Bronchial epithelial cell (primary cell): ENCODE measurements around the gene TBC1D3B. TPM values are rescaled to one million over a fixed set of nuclear protein-coding genes. Genes with fewer than 3 reads are reported as not detected.
"Not testable (repeated sequence)": the region's sequence is repeated elsewhere in the genome, so short reads cannot be mapped to it uniquely, and the experiment has no call there.

Experiments used
- DNase-seq: peaks from one replicate; pipeline ENCODE4 v3.0.0-alpha.2; 2010; ENCODE audit warnings: low read depth
- FAIRE-seq: peaks from 2 replicates; lab custom pipeline; 2011; peaks lifted over from hg19 to GRCh38; lab: Jason Lieb, UNC
- H3K27me3 ChIP-seq: 2 replicates; pipeline ENCODE4 v1.5.1; 2011; ENCODE audit warnings: low read length; ENCODE audit not compliant: control insufficient read depth, insufficient read depth
- H3K36me3 ChIP-seq: 2 replicates; pipeline ENCODE4 v1.5.1; 2011; ENCODE audit warnings: low read length; ENCODE audit not compliant: control insufficient read depth, insufficient read depth
- H3K4me3 ChIP-seq: 2 replicates; pipeline ENCODE4 v1.5.1; 2011; ENCODE audit warnings: mild to moderate bottlenecking, low read depth, low read length, control low read depth
- CTCF ChIP-seq: IDR thresholded peaks from 2 replicates; pipeline ENCODE4 v1.5.1; 2011; ENCODE audit warnings: mild to moderate bottlenecking, moderate library complexity, low read length, control low read depth, inconsistent platforms; ENCODE audit not compliant: insufficient read depth, severe bottlenecking
- total RNA-seq: library from RNA; depleted of rRNA; stranded (reverse); fragments of >200 nt; gene quantifications from 2 replicates; pipeline ENCODE4 v1.2.1, GENCODE V29; 2014

TBC1D3B gene
- total RNA-seq, 1 donor from 2014 or later, result 0.79 TPM

GRCh38 chr17:36197387-36197703 lies 20.9 kb upstream of the TBC1D3B start:
- Histone ChIP-seq H3K27me3 (no peaks in the 10 kb centered on the region), H3K4me3 (no peak overlapping the region), H3K36me3 (no peaks in the 10 kb centered on the region)
- no peak for TF ChIP-seq CTCF
- DNase-seq (no peak), FAIRE-seq (no peak)

DNA sequence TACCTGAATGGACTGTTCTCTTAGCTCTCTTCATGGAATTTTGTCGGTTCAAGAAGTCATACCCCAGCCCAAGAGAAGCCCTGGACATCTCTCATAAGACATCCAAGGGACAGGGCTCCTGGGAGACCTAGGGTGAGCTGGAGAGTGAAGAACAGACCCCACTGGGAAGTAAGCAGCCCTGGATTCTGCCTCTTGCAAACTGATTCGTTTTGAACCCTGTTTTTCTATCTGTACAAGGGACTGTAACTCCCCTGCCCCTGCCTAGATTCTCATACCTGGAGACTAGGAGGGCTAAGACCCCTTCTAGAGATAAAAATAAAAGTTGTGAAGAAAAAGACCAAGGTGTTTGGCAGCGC lies 19.7 kb upstream of the TBC1D3B start:
- TF ChIP-seq CTCF, result no peak
- no peak overlapping the region for H3K4me3 ChIP-seq
- H3K36me3 ChIP-seq, result no peaks in the 10 kb centered on the region
- DNase-seq (no peak), FAIRE-seq (no peak)
- no peaks in the 10 kb centered on the region for H3K27me3 ChIP-seq

DNA sequence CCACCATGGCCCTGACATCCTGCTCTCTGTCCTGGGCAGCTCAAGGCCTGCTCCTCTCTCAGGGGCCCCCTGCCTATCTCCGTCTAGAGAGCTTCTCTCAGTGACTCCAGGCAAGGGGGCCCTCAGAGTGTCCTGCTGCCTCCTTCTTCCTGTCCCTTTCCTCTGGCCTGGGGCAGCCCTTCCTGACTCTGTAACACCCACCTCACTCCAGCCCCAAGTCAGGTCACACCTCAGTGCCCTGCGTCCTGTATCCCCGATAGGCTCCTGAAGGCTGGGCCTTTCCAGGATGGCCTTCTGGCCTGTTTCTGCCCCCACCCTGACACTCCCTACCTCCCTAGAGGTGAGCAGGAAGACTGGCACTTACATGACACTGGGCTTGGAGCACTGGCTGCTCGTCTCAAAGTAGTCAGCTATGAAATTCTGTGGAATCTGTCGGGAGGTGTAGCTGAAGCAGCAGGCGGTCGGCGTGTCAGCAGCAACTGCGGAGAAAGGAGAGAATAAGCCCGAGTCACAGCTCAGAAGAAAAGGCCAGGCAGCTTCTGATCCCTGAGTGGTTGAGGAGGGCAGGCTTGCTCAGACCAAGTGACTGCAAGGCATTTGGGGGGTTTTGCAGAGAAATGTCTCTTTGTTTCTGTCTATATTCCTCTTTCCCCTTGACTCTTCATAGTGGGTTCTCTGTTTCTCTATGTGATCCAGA lies 19.1 kb upstream of the TBC1D3B start:
- no peaks in the 10 kb centered on the region for H3K27me3 ChIP-seq
- no peak for TF ChIP-seq CTCF
- DNase-seq (no peak), FAIRE-seq (no peak)
- no peaks in the 10 kb centered on the region for H3K36me3 ChIP-seq
- H3K4me3 ChIP-seq, result no peak overlapping the region

DNA sequence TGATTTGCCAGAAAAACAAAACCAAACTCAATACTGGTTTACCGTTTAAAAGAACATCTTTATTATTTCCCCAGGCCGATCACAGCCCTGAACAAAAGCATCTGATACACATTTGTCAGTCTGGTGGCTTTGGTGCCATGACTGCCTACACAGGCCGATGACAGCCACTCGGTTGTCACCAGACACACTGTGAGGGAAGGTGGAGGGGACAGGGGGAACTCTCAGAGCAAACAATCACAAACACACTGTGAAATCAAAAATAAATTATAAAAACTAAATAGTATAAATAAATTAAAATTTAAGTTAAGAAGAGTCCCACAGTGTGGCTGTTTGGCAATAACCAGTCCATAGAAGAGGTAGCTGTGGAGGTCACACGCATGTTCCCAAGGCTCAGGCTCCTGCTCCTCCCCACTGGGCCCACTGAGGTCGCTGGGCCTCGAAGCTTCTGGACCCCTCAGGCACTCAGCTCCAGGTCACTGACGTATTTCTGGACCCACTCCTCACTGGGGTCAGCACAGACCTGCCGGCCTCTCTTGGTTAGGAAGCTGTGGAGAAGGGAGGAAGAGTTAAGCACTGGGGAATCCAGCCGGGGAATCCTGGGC lies 18.5 kb upstream of the TBC1D3B start:
- DNase-seq, H3K27me3 ChIP-seq, H3K36me3 ChIP-seq, H3K4me3 ChIP-seq, FAIRE-seq: not testable (repeated sequence)

GRCh38 chr17:36194147-36194831 lies 17.9 kb upstream of the TBC1D3B start:
- not testable (repeated sequence) for H3K36me3 ChIP-seq, H3K27me3 ChIP-seq, FAIRE-seq, H3K4me3 ChIP-seq, DNase-seq

GRCh38 chr17:36193216-36193775 lies 16.9 kb upstream of the TBC1D3B start:
- no peak for TF ChIP-seq CTCF
- H3K4me3 ChIP-seq, result no peak overlapping the region
- H3K27me3 ChIP-seq, result no peaks in the 10 kb centered on the region
- no peak for FAIRE-seq
- DNase-seq, result no peak
- no peaks in the 10 kb centered on the region for H3K36me3 ChIP-seq

- not testable (repeated sequence) for DNase-seq, H3K4me3 ChIP-seq, FAIRE-seq
These were observed 14.3 kb upstream of the TBC1D3B start for GRCh38 chr17:36190549-36191330.

GRCh38 chr17:36189993-36190392 lies 13.6 kb upstream of the TBC1D3B start:
- H3K4me3 ChIP-seq, FAIRE-seq, H3K27me3 ChIP-seq, H3K36me3 ChIP-seq, DNase-seq: not testable (repeated sequence)

More at GRCh38 chr17:36190549-36191330, 14.3 kb upstream of the TBC1D3B start:
- H3K27me3 ChIP-seq, H3K36me3 ChIP-seq: not testable (repeated sequence)
